HepG2 (cell line): Measurements from ENCODE around the gene PSMD10. TPM values are rescaled to one million over a fixed set of nuclear protein-coding genes. Genes with fewer than 3 reads are reported as not detected.

Experiments used
- ATAC-seq: fragments of 200-7000 bp; cut with Tn5 transposase; 3 replicates; pipeline ENCODE4 v1.9.1; 2020; ENCODE audit warnings: mild to moderate bottlenecking, moderate library complexity
- BruUV-seq: library from RNA; stranded (reverse); fragments of 400-500 nt; replicated peaks from 2 replicates; lab custom pipeline; 2021; lab: Mats Ljungman, UMichigan
- CTCF ChIA-PET: fragments of 300-600 bp; formaldehyde crosslinking; extraction: SDS; loops from one replicate; lab custom pipeline; 2021; ENCODE audit warnings: low total read pairs, inconsistent platforms, low intra/inter-chr PET ratio; lab: Yijun Ruan, JAX
- POLR2A ChIA-PET: fragments of 350-600 bp; sonication (Branson Sonifier 250); formaldehyde crosslinking; loops from one replicate; lab custom pipeline; 2020; ENCODE audit warnings: antibody characterized with exemption, inconsistent platforms; lab: Yijun Ruan, JAX
- DNase-seq: peaks from one replicate; pipeline ENCODE4 v3.0.0-alpha.2; 2015; ENCODE audit warnings: low spot score
- FAIRE-seq: peaks from 3 replicates; lab custom pipeline; 2011; peaks lifted over from hg19 to GRCh38; lab: Jason Lieb, UNC
- H2AFZ ChIP-seq: one replicate; pipeline ENCODE4 v1.6.1; 2011; ENCODE audit warnings: low read length, inconsistent platforms
- H3K27ac ChIP-seq: fragments of 300-600 bp; 3 replicates; pipeline ENCODE4 v1.8.0; 2011; ENCODE audit warnings: mixed run types, mild to moderate bottlenecking, mixed read lengths, low read length, inconsistent platforms; ENCODE audit not compliant: insufficient read depth; ENCODE audit errors: extremely low read length
- H3K27me3 ChIP-seq, 2 experiments: fragments of 200-600 bp in 1 of 2; 2 replicates in 1 of 2; 3 replicates in 1 of 2; pipeline versions ENCODE4 v1.6.0 to v1.8.0; 2011; ENCODE audit warnings: low read length in 2 of 2, mild to moderate bottlenecking in 2 of 2, moderate library complexity in 2 of 2, inconsistent platforms in 1 of 2; ENCODE audit not compliant: insufficient read depth in 2 of 2, control insufficient read depth in 1 of 2
- H3K36me3 ChIP-seq, 2 experiments: fragments of 200-600 bp in 1 of 2; replicated peaks in 1 of 2; 2 replicates in 1 of 2; 3 replicates in 1 of 2; pipeline versions ENCODE4 v1.5.1 to v1.8.0; 2011; ENCODE audit warnings: low read length in 2 of 2, inconsistent platforms in 1 of 2; ENCODE audit not compliant: insufficient read depth in 2 of 2, control insufficient read depth in 1 of 2
- H3K4me1 ChIP-seq: 2 replicates; pipeline ENCODE4 v1.5.1; 2012; ENCODE audit warnings: low read length, inconsistent platforms; ENCODE audit not compliant: insufficient read depth
- H3K4me2 ChIP-seq: 2 replicates; pipeline ENCODE4 v1.6.0; 2011; ENCODE audit warnings: low read depth, low read length, inconsistent platforms
- H3K4me3 ChIP-seq, 3 experiments: fragments of 200-600 bp in 1 of 3; sonication (generic), shearing (Covaris generic) in 1 of 3; replicated peaks in 1 of 3; 2 replicates each; pipeline ENCODE4 v1.5.1; 2011 to 2016; ENCODE audit warnings: low read length in 3 of 3, inconsistent platforms in 2 of 3, low read depth in 2 of 3, mild to moderate bottlenecking in 2 of 3, control low read depth in 1 of 3, mixed read lengths in 1 of 3; ENCODE audit not compliant: insufficient read depth in 1 of 3
- H3K79me2 ChIP-seq: one replicate; pipeline ENCODE4 v1.6.1; 2011; ENCODE audit warnings: low read length, inconsistent platforms; ENCODE audit not compliant: insufficient read depth
- H3K9ac ChIP-seq: 2 replicates; pipeline ENCODE4 v1.6.0; 2011; ENCODE audit warnings: mild to moderate bottlenecking, low read depth, low read length, inconsistent platforms; ENCODE audit not compliant: insufficient read depth
- H3K9me3 ChIP-seq: 2 replicates; pipeline ENCODE4 v1.5.1; 2012; ENCODE audit warnings: mild to moderate bottlenecking, low read length
- H4K20me1 ChIP-seq: 2 replicates; pipeline ENCODE4 v1.6.0; 2011; ENCODE audit warnings: inconsistent platforms, mild to moderate bottlenecking, low read length, moderate library complexity; ENCODE audit not compliant: insufficient read depth
- CCAR2 ChIP-seq: fragments of 200-400 bp; formaldehyde crosslinking; optimal IDR thresholded peaks from 2 replicates; pipeline ENCODE3; 2018; ENCODE audit warnings: low read depth, mild to moderate bottlenecking, low read length, moderate library complexity
- GATAD2A ChIP-seq: IDR thresholded peaks from 2 replicates; pipeline ENCODE4 v1.6.1; 2016
- HNRNPLL ChIP-seq: fragments of 200-400 bp; formaldehyde crosslinking; IDR thresholded peaks from 2 replicates; pipeline ENCODE4 v1.6.1; 2017; ENCODE audit warnings: mild to moderate bottlenecking, low read depth, low read length; ENCODE audit not compliant: poor library complexity, severe bottlenecking
- MED8 ChIP-seq: sonication (generic); formaldehyde crosslinking; IDR thresholded peaks from 2 replicates; pipeline ENCODE4 v1.8.1; 2023; ENCODE audit warnings: mild to moderate bottlenecking, missing genetic modification reagents; ENCODE audit not compliant: insufficient replicate concordance
- MXD4 ChIP-seq: IDR thresholded peaks from 2 replicates; pipeline ENCODE4 v1.6.1; 2016; ENCODE audit warnings: mild to moderate bottlenecking, missing biosample characterization, missing genetic modification reagents
- NCOA5 ChIP-seq: sonication (generic); formaldehyde crosslinking; IDR thresholded peaks from 2 replicates; pipeline ENCODE4 v1.4.0; 2020; ENCODE audit warnings: missing genetic modification reagents
- NFIC ChIP-seq: IDR thresholded peaks from 2 replicates; pipeline ENCODE4 v1.6.1; 2012; ENCODE audit warnings: mild to moderate bottlenecking, low read length, inconsistent platforms
- PLSCR1 ChIP-seq: sonication (generic); formaldehyde crosslinking; IDR thresholded peaks from 2 replicates; pipeline ENCODE4 v1.5.0; 2020; ENCODE audit warnings: missing genetic modification reagents, mild to moderate bottlenecking, borderline replicate concordance
- SKIL ChIP-seq: sonication (generic); formaldehyde crosslinking; IDR thresholded peaks from 2 replicates; pipeline ENCODE4 v1.8.0; 2022; ENCODE audit warnings: missing genetic modification reagents, mild to moderate bottlenecking, moderate library complexity, borderline replicate concordance
- SOX6 ChIP-seq, 2 experiments: fragments of 450-650 bp in 1 of 2; sonication (generic) in 1 of 2; formaldehyde crosslinking in 1 of 2; IDR thresholded peaks; 2 replicates each; pipeline versions ENCODE4 v1.4.0 to v1.6.1; 2017 to 2020; ENCODE audit warnings: antibody characterized with exemption in 1 of 2, mild to moderate bottlenecking in 1 of 2, missing genetic modification reagents in 1 of 2
- USF2 ChIP-seq, 2 experiments: sonication (generic) in 1 of 2; formaldehyde crosslinking in 1 of 2; IDR thresholded peaks; 2 replicates each; pipeline versions ENCODE4 v1.5.1 to v1.6.1; 2011 to 2020; ENCODE audit warnings: borderline replicate concordance in 1 of 2, low read depth in 1 of 2, low read length in 1 of 2, mild to moderate bottlenecking in 1 of 2, missing genetic modification reagents in 1 of 2, moderate library complexity in 1 of 2
- XRCC5 ChIP-seq: fragments of 200-400 bp; formaldehyde crosslinking; optimal IDR thresholded peaks from 2 replicates; pipeline ENCODE3; 2017; ENCODE audit warnings: mild to moderate bottlenecking, low read length
- ZFYVE20 ChIP-seq: sonication (generic); formaldehyde crosslinking; IDR thresholded peaks from 2 replicates; pipeline ENCODE4 v1.8.0; 2023; ENCODE audit warnings: low read depth, mild to moderate bottlenecking, moderate library complexity, missing genetic modification reagents, borderline replicate concordance
- ZNF30 ChIP-seq: sonication (generic); formaldehyde crosslinking; IDR thresholded peaks from 2 replicates; pipeline ENCODE4 v1.5.0; 2020; ENCODE audit warnings: mild to moderate bottlenecking, missing genetic modification reagents
- ZNF460 ChIP-seq: sonication (generic); formaldehyde crosslinking; IDR thresholded peaks from 2 replicates; pipeline ENCODE4 v1.5.1; 2020; ENCODE audit warnings: missing genetic modification reagents, mild to moderate bottlenecking, borderline replicate concordance
- ZNF615 ChIP-seq: sonication (generic); formaldehyde crosslinking; IDR thresholded peaks from 2 replicates; pipeline ENCODE4 v1.5.0; 2020; ENCODE audit warnings: mild to moderate bottlenecking, missing genetic modification reagents, borderline replicate concordance
- ZNF644 ChIP-seq: IDR thresholded peaks from 2 replicates; pipeline ENCODE4 v1.6.1; 2016; ENCODE audit warnings: low read depth
- WGBS: methylation state at CpG from one replicate; pipeline ENCODE4 v1.1.6; 2017; ENCODE audit warnings: low lambda C conversion rate; 5-methylcytosine and 5-hydroxymethylcytosine counted together
- in situ Hi-C: cut with HindIII; loops from 2 replicates; pipeline ENCODE4 v1.10.0; 2017; ENCODE audit warnings: low pct_unique_long_range_greater_than_20kb; ENCODE audit not compliant: extremely low pct_ligation_motif_present
- intact Hi-C: fragments of 100-400 bp; cut with micrococcal nuclease; formaldehyde crosslinking; loops from one replicate; pipeline ENCODE4 v1.10.0; 2022; ENCODE audit not compliant: unreplicated experiment
- polyA plus RNA-seq, 8 experiments: library from polyadenylated mRNA; depleted of rRNA in 3 of 8; stranded (reverse) in 7 of 8; unstranded in 1 of 8; fragments of >200 nt; fragmentation: Illumina TruSeq in 4 of 8; extraction: Trizol in 4 of 8; gene quantifications; 2 replicates each; pipeline versions ENCODE4 v1.2.1 to v1.2.3, GENCODE V29; 2011 to 2016; ENCODE audit warnings: low read depth in 4 of 8, missing spikeins in 1 of 8, mixed read lengths in 1 of 8; ENCODE audit not compliant: insufficient read depth in 1 of 8
- total RNA-seq, 5 experiments: library from RNA; depleted of rRNA; stranded (reverse); fragments of >200 nt; fragmentation: Illumina TruSeq; extraction: Trizol; gene quantifications; 2 replicates each; pipeline ENCODE4 v1.2.3, GENCODE V29; 2016; ENCODE audit warnings: low read depth in 1 of 5

The PSMD10 gene
- total and polyA plus RNA-seq, 2 of the 13 experiments (the other 11 are each of a cell fraction or from before 2014, with no cell fraction given) = 56.4 to 65.3 TPM

GRCh38 chrX:108088511-108088910, 2.8 kb downstream of the PSMD10 start (continued):
- TF ChIP-seq NCOA5 (CRISPR knock-in tag) = no peak
- TF ChIP-seq ZNF30 (CRISPR knock-in tag) = no peak
- TF ChIP-seq HNRNPLL = no peak
- no peak for TF ChIP-seq ZNF644 (CRISPR knock-in tag)
- no peak for TF ChIP-seq GATAD2A (CRISPR knock-in tag)
- TF ChIP-seq MXD4 (CRISPR knock-in tag) = no peak
- TF ChIP-seq MED8 (CRISPR knock-in tag) = no peak
- TF ChIP-seq NFIC = no peak
- no peak for TF ChIP-seq CCAR2
- no peak for TF ChIP-seq USF2 (IDR thresholded peaks at IDR 0.05; ENCODE audit: low read depth, low read length)
- no peak for TF ChIP-seq USF2 (CRISPR knock-in tag; IDR thresholded peaks at IDR 0.05; ENCODE audit: borderline replicate concordance)

GRCh38 chrX:108087792-108088191, 3.5 kb downstream of the PSMD10 start:
- ChIA-PET POLR2A (no interaction called here), CTCF (no interaction called here)
- ATAC-seq (no peak), FAIRE-seq (no peak), DNase-seq (no peak)
- BruUV-seq = no TSS peak
- Histone ChIP-seq H3K27me3 (no peaks in the 10 kb centered on the region; a peak in 1 of 5 replicates), H3K36me3 (0 out of 5 replicates have a peak, but pooled peaks cover 0 to 12% of the 10 kb centered on the region in 2 experiments), H3K79me2 (peaks cover 17% of the 10 kb centered on the region), H4K20me1 (no peaks in the 10 kb centered on the region), H3K4me3 (no peak overlapping the region), H3K4me1 (peaks cover 7% of the 10 kb centered on the region; the same call in 1 of the 2 replicates), H3K9me3 (no peaks in the 10 kb centered on the region), H2AFZ (no peak overlapping the region), H3K9ac (no peak overlapping the region), H3K27ac (no peak overlapping the region), H3K4me2 (no peak overlapping the region)
- in situ Hi-C loops (no loop called here), intact Hi-C loops (no loop called here)
- 92% methylated on average over 6 of the region's 6 CpGs for WGBS
- TF ChIP-seq ZNF460 = no peak
- no peak for TF ChIP-seq ZNF615 (CRISPR knock-in tag)
- no peak for TF ChIP-seq PLSCR1 (CRISPR knock-in tag)
- TF ChIP-seq ZFYVE20 (CRISPR knock-in tag) = no peak
- no peak for TF ChIP-seq SOX6 (IDR thresholded peaks at IDR 0.05)
- no peak for TF ChIP-seq SOX6 (CRISPR knock-in tag; IDR thresholded peaks at IDR 0.05)
- TF ChIP-seq SKIL (CRISPR knock-in tag) = no peak
- TF ChIP-seq XRCC5 = no peak
